Measurements from ENCODE around the gene MSL1.
"Not testable (repeated sequence)": the region's sequence is repeated elsewhere in the genome, so short reads cannot be mapped to it uniquely, and the experiment has no call there.

The MSL1 gene

DNA sequence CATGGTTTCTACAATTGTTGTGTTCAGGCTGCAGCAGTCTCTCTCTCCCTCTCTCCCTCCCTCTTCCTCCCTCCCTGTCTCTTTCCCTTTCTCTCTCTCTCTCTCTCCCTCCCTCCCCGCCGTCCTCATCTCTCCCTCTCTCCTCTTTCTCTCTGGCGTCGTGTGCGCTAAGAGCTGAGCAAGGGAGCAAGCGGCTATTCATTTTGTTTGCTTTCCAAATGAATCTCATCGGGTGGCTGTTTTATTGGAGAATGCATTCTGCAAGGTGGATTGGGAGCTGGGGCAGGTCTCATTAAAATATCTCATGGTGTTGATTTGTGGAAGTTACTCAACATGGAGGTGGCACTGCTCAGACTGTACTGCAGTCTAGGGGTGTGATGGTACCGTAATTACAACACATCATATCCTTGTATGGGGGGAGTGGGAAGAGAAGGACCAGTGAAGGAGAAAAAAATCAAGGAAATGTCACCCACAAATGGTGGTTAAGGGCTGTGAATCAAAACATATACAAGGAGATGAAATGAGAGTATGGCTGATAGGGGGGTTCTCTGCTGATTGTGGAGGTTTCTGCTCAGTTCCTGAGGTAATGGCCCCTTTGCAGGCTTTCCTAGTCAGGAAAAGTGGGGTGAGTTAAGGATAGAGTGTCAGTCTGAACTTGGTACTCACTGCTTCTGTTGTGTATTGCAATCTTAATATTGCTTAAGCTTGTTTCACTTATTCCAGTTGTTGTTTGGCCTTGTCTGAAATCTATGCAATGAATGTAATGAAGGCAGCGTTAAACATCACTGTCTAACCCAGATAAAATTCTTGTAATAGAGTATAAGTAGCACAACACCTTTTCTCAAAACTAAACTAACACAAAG is 2.7 kb downstream of the MSL1 start:
- Histone ChIP-seq H3K9me3 (no peaks in the 10 kb centered on the region), H4K20me1 (peaks cover 52% of the 10 kb centered on the region), H3K36me3 (peaks cover 44% of the 10 kb centered on the region), H3K27ac (no peak overlapping the region), H3K9ac (peak overlapping the region; percentile 99), H3K27me3 (no peaks in the 10 kb centered on the region), H3K4me2 (peak overlapping the region; percentile 83), H3K4me3 (peak overlapping the region; percentile 100), H3K4me1 (peaks cover 32% of the 10 kb centered on the region)
- no peak for TF ChIP-seq Cebpa-rat (IDR thresholded peaks at IDR 0.05)

DNA sequence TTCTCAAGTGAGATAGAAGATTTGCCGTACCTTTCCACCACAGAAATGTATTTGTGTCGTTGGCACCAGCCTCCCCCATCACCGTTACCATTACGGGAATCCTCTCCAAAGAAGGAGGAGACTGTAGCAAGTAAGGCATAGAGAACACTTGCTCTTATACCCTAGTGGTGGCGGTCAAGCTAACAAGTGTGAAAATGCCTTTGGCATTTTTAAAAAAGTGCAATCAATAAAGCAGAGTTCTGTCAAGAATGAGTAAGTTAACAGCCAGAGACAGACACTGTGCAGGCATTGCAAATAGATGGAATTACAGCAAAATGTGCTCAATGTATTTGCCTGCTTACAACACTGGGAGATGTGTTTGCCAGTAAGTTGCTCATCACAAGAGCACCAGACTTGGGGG is 7.7 kb downstream of the MSL1 start:
- TF ChIP-seq Cebpa-rat (IDR thresholded peaks at IDR 0.05), result no peak
- Histone ChIP-seq H3K4me2 (no peak overlapping the region), H4K20me1 (peaks cover 37% of the 10 kb centered on the region), H3K27ac (no peak overlapping the region), H3K27me3 (no peaks in the 10 kb centered on the region), H3K9me3 (no peaks in the 10 kb centered on the region), H3K36me3 (peaks cover 94% of the 10 kb centered on the region), H3K9ac (no peak overlapping the region), H3K4me3 (no peak overlapping the region), H3K4me1 (peaks cover 13% of the 10 kb centered on the region)

DNA sequence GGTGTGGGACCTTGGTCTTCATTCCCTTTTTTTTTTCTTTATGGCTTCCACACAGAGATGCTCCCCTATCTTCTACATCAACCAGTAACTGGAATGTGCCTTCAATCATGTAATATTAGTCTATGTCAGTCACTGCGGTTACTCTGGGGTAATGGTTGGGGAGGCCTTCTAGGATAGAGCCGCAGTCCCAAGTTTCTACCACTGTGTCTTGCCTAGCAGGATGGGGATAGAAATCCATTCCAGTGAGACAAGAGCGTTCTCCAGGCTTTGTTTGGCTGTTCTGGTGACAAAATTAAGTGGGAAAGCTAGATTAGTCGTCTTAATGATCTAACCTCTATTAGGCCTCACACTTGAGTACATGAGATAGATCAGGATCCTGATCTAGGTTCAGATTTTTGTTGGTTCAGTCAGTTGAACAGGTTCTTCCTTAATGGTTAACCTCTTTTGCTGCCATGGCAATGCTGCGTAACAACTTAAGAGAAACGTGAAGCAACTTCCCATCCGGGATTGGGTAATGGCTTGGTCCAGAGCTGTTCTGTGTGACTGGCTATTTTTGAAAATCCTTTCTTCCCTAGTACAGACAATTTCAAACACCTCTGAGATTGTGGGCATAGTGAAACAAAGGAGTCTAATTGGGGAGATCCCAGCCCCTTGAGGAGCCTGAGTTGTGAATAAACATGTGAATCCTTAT is 8.7 kb downstream of the MSL1 start:
- Histone ChIP-seq H3K4me1 (peaks cover 3% of the 10 kb centered on the region), H3K27me3 (no peaks in the 10 kb centered on the region), H3K36me3 (peaks cover 100% of the 10 kb centered on the region), H3K4me3 (no peak overlapping the region), H4K20me1 (peaks cover 30% of the 10 kb centered on the region), H3K4me2 (no peak overlapping the region), H3K9me3 (no peaks in the 10 kb centered on the region), H3K27ac (no peak overlapping the region), H3K9ac (no peak overlapping the region)
- TF ChIP-seq Cebpa-rat (IDR thresholded peaks at IDR 0.05), result no peak

DNA sequence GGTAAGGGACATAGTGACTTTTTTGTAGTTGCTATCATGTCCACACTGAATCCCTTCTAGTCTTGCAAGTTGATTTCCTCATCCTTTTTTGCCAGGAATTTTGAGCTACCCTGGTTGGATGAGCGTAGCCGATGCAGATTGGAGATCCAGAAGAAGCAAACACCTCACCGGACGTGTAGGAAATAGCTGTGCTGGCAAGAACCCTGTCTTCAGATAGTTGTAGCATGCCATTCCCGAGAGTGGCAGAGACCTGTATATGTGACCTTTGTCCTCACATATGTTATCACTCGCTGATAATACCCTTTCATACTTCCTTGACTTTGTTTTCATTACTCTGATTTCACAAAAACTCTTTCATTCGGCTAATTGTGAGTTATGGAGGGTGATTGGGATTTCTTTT is 12.4 kb downstream of the MSL1 start:
- Histone ChIP-seq H3K27ac (no peak overlapping the region), H3K9ac (no peak overlapping the region), H3K9me3 (no peaks in the 10 kb centered on the region), H4K20me1 (peaks cover 13% of the 10 kb centered on the region; the same call in 1 of the 2 replicates), H3K4me2 (no peak overlapping the region), H3K27me3 (no peaks in the 10 kb centered on the region), H3K36me3 (peaks cover 88% of the 10 kb centered on the region), H3K4me1 (peaks cover 5% of the 10 kb centered on the region), H3K4me3 (no peak overlapping the region)
- no peak for TF ChIP-seq Cebpa-rat (IDR thresholded peaks at IDR 0.05)

DNA sequence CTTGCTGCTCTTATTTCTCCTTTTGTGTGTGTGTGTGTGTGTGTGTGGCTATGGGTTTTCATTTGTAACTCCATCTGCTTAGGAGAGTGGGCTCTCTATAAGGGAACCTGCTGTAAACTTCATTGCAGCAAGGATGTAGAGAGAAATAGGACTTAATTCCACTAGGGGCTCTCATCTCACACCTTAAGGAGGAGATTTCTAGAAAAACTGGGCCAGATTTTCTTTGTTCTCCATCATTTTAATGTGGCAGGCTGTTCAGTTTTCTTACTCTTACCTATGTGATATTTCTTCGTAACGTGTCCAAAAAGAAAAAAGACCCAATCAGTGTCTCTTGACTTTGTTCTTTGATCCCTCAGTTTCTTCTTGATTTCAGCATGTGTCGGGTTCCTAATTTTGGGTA is 14.0 kb downstream of the MSL1 start:
- Histone ChIP-seq H3K4me1 (peaks cover 11% of the 10 kb centered on the region), H3K9ac (0 out of 2 replicates have a peak overlapping the region, but pooled peaks have one; percentile 5), H3K4me2 (no peak overlapping the region), H3K27me3 (no peaks in the 10 kb centered on the region), H3K9me3 (no peaks in the 10 kb centered on the region), H3K27ac (no peak overlapping the region), H3K36me3 (peaks cover 72% of the 10 kb centered on the region), H3K4me3 (no peak overlapping the region), H4K20me1 (0 out of 2 replicates have a peak, but pooled peaks cover 6% of the 10 kb centered on the region)
- TF ChIP-seq Cebpa-rat (IDR thresholded peaks at IDR 0.05), result no peak

DNA sequence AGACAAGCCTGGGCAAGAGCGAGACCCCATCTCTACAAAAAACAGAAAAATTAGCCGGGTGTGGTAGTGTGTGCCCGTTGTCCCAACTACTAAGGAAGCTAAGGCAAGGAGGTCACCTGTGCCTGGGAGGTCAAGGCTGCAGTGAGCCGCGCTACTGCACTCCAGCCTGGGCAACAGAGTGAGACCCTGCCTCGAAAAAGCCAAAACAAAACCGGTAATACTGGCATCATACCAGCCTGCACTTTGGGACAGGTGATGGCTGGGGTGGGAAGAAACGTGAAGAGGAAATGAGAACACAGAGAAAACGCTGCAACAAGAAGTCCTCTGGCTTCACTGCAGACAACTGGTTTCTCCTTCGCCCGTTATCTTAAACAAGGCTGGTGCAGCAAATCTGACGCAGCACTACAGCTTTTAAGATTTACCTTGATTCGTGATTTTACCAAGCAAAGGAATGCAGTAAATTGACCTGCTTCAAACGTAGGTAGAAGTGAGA is 17.8 kb downstream of the MSL1 start:
- Histone ChIP-seq H3K9ac (peak overlapping the region; percentile 96), H3K27ac (peak overlapping the region; percentile 95), H3K4me2 (peak overlapping the region; percentile 92), H3K9me3 (no peaks in the 10 kb centered on the region), H3K36me3 (peaks cover 66% of the 10 kb centered on the region), H3K27me3 (no peaks in the 10 kb centered on the region), H4K20me1 (0 out of 2 replicates have a peak, but pooled peaks cover 6% of the 10 kb centered on the region), H3K4me3 (peak overlapping the region; percentile 78), H3K4me1 (peaks cover 25% of the 10 kb centered on the region)
- no peak for TF ChIP-seq Cebpa-rat (IDR thresholded peaks at IDR 0.05)

DNA sequence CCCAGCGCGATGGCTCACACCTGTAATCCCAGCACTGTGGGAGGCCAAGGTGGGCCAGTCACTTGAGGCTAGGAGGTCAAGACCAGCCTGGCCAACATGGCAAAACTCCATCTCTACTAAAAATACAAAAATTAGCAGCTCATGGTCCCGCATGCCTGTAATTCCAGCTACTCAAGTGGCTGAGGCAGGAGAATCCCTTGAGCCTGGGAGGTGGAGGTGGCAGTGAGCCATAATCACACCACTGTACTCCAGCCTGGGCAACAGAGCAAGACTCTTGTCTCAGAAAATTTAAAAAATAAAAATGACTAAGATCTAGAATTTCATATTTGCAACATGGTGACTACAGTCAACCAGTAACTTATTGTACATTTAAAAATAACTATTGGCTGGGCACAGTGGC is 21.4 kb downstream of the MSL1 start:
- peaks cover 69% of the 10 kb centered on the region for H3K36me3 ChIP-seq
- H3K27me3 ChIP-seq, H3K4me2 ChIP-seq, H3K9me3 ChIP-seq, H3K27ac ChIP-seq, H3K9ac ChIP-seq, H3K4me3 ChIP-seq: not testable (repeated sequence)
- peaks cover 25% of the 10 kb centered on the region for H3K4me1 ChIP-seq
- H4K20me1 ChIP-seq, result peaks cover 31% of the 10 kb centered on the region

DNA sequence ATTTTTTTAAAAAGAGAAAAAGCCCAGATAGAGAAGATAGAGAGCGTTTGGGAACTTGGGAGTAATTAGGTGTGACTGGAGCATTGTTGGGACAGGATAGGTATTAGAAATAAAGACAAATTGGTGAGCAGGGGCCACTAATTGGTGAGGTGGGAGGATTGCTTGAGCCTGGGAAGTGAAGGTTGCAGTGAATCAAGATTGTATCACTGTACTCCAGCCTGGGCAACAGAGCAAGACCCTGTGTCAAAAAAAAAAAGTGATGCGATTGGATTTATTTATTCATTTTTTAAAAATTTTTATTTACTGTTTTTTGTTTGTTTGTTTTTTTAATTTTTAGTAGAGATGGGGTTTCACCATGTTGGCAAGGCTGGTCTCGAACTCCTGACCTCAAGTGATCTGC is 23.7 kb downstream of the MSL1 start:
- Histone ChIP-seq H3K4me1 (peaks cover 23% of the 10 kb centered on the region), H3K4me2 (no peak overlapping the region), H3K27ac (no peak overlapping the region), H4K20me1 (peaks cover 54% of the 10 kb centered on the region), H3K4me3 (no peak overlapping the region), H3K27me3 (no peaks in the 10 kb centered on the region), H3K9ac (no peak overlapping the region), H3K36me3 (peaks cover 90% of the 10 kb centered on the region), H3K9me3 (no peaks in the 10 kb centered on the region)
- TF ChIP-seq Cebpa-rat (IDR thresholded peaks at IDR 0.05), result no peak

DNA sequence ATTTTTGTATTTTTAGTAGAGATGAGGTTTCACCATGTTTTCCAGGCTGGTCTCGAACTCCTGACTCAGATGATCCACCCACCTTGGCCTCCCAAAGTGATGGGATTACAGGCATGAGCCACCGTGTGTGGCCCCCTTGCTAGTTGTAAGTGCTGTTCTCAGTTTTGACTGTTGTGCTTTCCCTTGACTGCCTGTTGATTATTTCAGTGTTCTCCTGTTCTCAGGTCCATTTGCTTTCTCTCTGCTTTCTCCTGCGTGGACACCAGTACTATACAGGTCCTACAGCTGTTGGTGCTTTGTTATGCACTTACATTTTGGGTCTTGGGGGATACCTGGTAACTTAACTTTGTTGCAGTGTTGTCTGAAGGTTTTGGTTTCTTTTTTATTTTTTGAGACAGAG is 26.8 kb downstream of the MSL1 start:
- no peaks in the 10 kb centered on the region for H3K27me3 ChIP-seq
- H3K4me3 ChIP-seq, result no peak overlapping the region
- H3K4me2 ChIP-seq, result no peak overlapping the region
- peaks cover 84% of the 10 kb centered on the region for H4K20me1 ChIP-seq
- no peak for TF ChIP-seq Cebpa-rat (IDR thresholded peaks at IDR 0.05)
- no peak overlapping the region for H3K27ac ChIP-seq
- no peaks in the 10 kb centered on the region for H3K9me3 ChIP-seq
- H3K36me3 ChIP-seq, result peaks cover 100% of the 10 kb centered on the region
- H3K9ac ChIP-seq, result no peak overlapping the region
- H3K4me1 ChIP-seq, result peaks cover 22% of the 10 kb centered on the region

DNA sequence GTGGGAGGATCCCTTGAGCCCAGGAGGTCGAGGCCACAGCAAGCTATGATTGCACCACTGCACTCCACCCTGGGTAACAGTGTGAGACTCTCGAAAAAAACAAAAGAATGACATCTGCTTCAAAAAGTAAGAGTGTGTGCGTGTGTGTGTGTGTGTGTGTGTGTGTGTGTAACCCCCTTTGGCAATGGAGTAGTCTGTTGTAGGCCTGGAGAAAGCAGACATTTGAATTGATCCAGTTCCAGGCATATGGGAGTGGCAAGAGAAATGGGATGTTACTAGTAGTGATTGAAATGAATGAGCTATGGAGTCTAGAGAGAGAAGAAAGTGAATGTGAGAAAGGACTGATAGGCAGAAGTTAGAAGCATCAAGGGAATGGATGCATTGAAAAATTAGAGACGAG is 28.5 kb downstream of the MSL1 start:
- Histone ChIP-seq H3K4me2 (peak overlapping the region; percentile 12; the same call in 1 of the 2 replicates), H3K36me3 (peaks cover 100% of the 10 kb centered on the region), H3K9me3 (no peaks in the 10 kb centered on the region), H3K27me3 (no peaks in the 10 kb centered on the region), H3K9ac (no peak overlapping the region), H3K27ac (no peak overlapping the region), H3K4me3 (no peak overlapping the region), H4K20me1 (peaks cover 100% of the 10 kb centered on the region), H3K4me1 (peaks cover 22% of the 10 kb centered on the region)
- no peak for TF ChIP-seq Cebpa-rat (IDR thresholded peaks at IDR 0.05)

Data from BLaER1 (cell line).